ENCODE measurements around the gene STARD8. TPM values are rescaled to one million over a fixed set of nuclear protein-coding genes. Genes with fewer than 3 reads are reported as not detected.

STARD8 gene
- total and polyA plus RNA-seq, 4 donors: 1.9 to 17.9 (median 7.5) TPM

GRCh38 chrX:68692651-68693050 lies 45.2 kb downstream of the STARD8 start:
- intact Hi-C loops (cut with DNase I): no loop called here
- Histone ChIP-seq H3K4me1 (ENCODE audit: control insufficient read depth in 1 of 2, insufficient read depth in 2 of 2, low read length in 2 of 2) (no peaks in the 10 kb centered on the region), H3K27ac (ENCODE audit: low read depth in 1 of 2, low read length in 2 of 2) (no peak overlapping the region), H3K4me3 (ENCODE audit: low read length in 2 of 2) (no peak overlapping the region), H3K27me3 (ENCODE audit: control insufficient read depth in 1 of 2, insufficient read depth in 2 of 2, low read length in 1 of 2) (no peaks in the 10 kb centered on the region), H3K36me3 (ENCODE audit: control insufficient read depth in 1 of 2, insufficient read depth in 2 of 2, low read length in 1 of 2) (no peaks in the 10 kb centered on the region), H3K9me3 (ENCODE audit: control insufficient read depth, low read length) (no peaks in the 10 kb centered on the region)
- 88 to 95% methylated on average over 1 of the region's 1 CpG for WGBS, 2 donors
- DNase-seq (no peak), ATAC-seq (ENCODE audit: low FRiP score) (no peak)

GRCh38 chrX:68693481-68694434 lies 46.3 kb downstream of the STARD8 start:
- no peaks in the 10 kb centered on the region for H3K36me3 ChIP-seq (ENCODE audit: control insufficient read depth in 1 of 2, insufficient read depth in 2 of 2, low read length in 1 of 2)
- WGBS, 2 donors: 4 to 30% methylated on average over 77 to 81 of the region's 81 CpGs

GRCh38 chrX:68694435-68695205 lies 47.2 kb downstream of the STARD8 start:
- no peaks in the 10 kb centered on the region for H3K36me3 ChIP-seq (ENCODE audit: control insufficient read depth in 1 of 2, insufficient read depth in 2 of 2, low read length in 1 of 2)
- intact Hi-C loops (cut with DNase I): no loop called here
- no peaks in the 10 kb centered on the region for H3K27me3 ChIP-seq (ENCODE audit: control insufficient read depth in 1 of 2, insufficient read depth in 2 of 2, low read length in 1 of 2)
- H3K4me1 ChIP-seq (ENCODE audit: control insufficient read depth in 1 of 2, insufficient read depth in 2 of 2, low read length in 2 of 2): no peaks in the 10 kb centered on the region
- DNase-seq: no peak
- no peak overlapping the region for H3K4me3 ChIP-seq (ENCODE audit: low read length in 2 of 2)
- H3K9me3 ChIP-seq (ENCODE audit: control insufficient read depth, low read length): no peaks in the 10 kb centered on the region
- WGBS, 2 donors: 77 to 88% methylated on average over 17 of the region's 17 CpGs
- ATAC-seq (ENCODE audit: low FRiP score): no peak
- no peak overlapping the region for H3K27ac ChIP-seq (ENCODE audit: low read depth in 1 of 2, low read length in 2 of 2)

More at GRCh38 chrX:68693481-68694434, 46.3 kb downstream of the STARD8 start:
- H3K4me1 ChIP-seq (ENCODE audit: control insufficient read depth in 1 of 2, insufficient read depth in 2 of 2, low read length in 2 of 2): no peaks in the 10 kb centered on the region
- H3K27ac ChIP-seq (ENCODE audit: low read depth in 1 of 2, low read length in 2 of 2): no peak overlapping the region
- intact Hi-C loops (cut with DNase I): no loop called here
- peak; percentile 81 for ATAC-seq (ENCODE audit: low FRiP score)
- H3K27me3 ChIP-seq (ENCODE audit: control insufficient read depth in 1 of 2, insufficient read depth in 2 of 2, low read length in 1 of 2): no peaks in the 10 kb centered on the region
- peak; percentile 90 to 91 for DNase-seq
- H3K4me3 ChIP-seq (ENCODE audit: low read length in 2 of 2): peak overlapping the region; percentile 28 to 57
- no peaks in the 10 kb centered on the region for H3K9me3 ChIP-seq (ENCODE audit: control insufficient read depth, low read length)

GRCh38 chrX:68695206-68695845 lies 47.9 kb downstream of the STARD8 start:
- no peaks in the 10 kb centered on the region for H3K36me3 ChIP-seq (ENCODE audit: control insufficient read depth in 1 of 2, insufficient read depth in 2 of 2, low read length in 1 of 2)
- 52 to 72% methylated on average over 5 of the region's 5 CpGs for WGBS, 2 donors
- intact Hi-C loops (cut with DNase I): no loop called here
- H3K27ac ChIP-seq (ENCODE audit: low read depth in 1 of 2, low read length in 2 of 2): no peak overlapping the region
- DNase-seq: no peak
- no peaks in the 10 kb centered on the region for H3K4me1 ChIP-seq (ENCODE audit: control insufficient read depth in 1 of 2, insufficient read depth in 2 of 2, low read length in 2 of 2)
- no peaks in the 10 kb centered on the region for H3K9me3 ChIP-seq (ENCODE audit: control insufficient read depth, low read length)
- no peaks in the 10 kb centered on the region for H3K27me3 ChIP-seq (ENCODE audit: control insufficient read depth in 1 of 2, insufficient read depth in 2 of 2, low read length in 1 of 2)
- no peak for ATAC-seq (ENCODE audit: low FRiP score)
- H3K4me3 ChIP-seq (ENCODE audit: low read length in 2 of 2): no peak overlapping the region

GRCh38 chrX:68696267-68696990 lies 49.0 kb downstream of the STARD8 start:
- intact Hi-C loops (cut with DNase I): no loop called here
- no peaks in the 10 kb centered on the region for H3K4me1 ChIP-seq (ENCODE audit: control insufficient read depth in 1 of 2, insufficient read depth in 2 of 2, low read length in 2 of 2)
- DNase-seq: no peak
- no peaks in the 10 kb centered on the region for H3K9me3 ChIP-seq (ENCODE audit: control insufficient read depth, low read length)
- no peak for ATAC-seq (ENCODE audit: low FRiP score)
- H3K27ac ChIP-seq (ENCODE audit: low read depth in 1 of 2, low read length in 2 of 2): no peak overlapping the region
- no peaks in the 10 kb centered on the region for H3K27me3 ChIP-seq (ENCODE audit: control insufficient read depth in 1 of 2, insufficient read depth in 2 of 2, low read length in 1 of 2)
- no peaks in the 10 kb centered on the region for H3K36me3 ChIP-seq (ENCODE audit: control insufficient read depth in 1 of 2, insufficient read depth in 2 of 2, low read length in 1 of 2)
- no peak overlapping the region for H3K4me3 ChIP-seq (ENCODE audit: low read length in 2 of 2)
- WGBS, 2 donors: 75 to 92% methylated on average over 6 of the region's 6 CpGs

- 64 to 88% methylated on average over 6 of the region's 6 CpGs for whole genome bisulfite sequencing, 2 donors
- Histone ChIP-seq H3K4me1 (ENCODE audit: control insufficient read depth in 1 of 2, insufficient read depth in 2 of 2, low read length in 2 of 2) (no peaks in the 10 kb centered on the region), H3K27me3 (ENCODE audit: control insufficient read depth in 1 of 2, insufficient read depth in 2 of 2, low read length in 1 of 2) (no peaks in the 10 kb centered on the region), H3K36me3 (ENCODE audit: control insufficient read depth in 1 of 2, insufficient read depth in 2 of 2, low read length in 1 of 2) (no peaks in the 10 kb centered on the region), H3K4me3 (ENCODE audit: low read length in 2 of 2) (no peak overlapping the region), H3K9me3 (ENCODE audit: control insufficient read depth, low read length) (no peaks in the 10 kb centered on the region), H3K27ac (ENCODE audit: low read depth in 1 of 2, low read length in 2 of 2) (no peak overlapping the region)
- ATAC-seq (ENCODE audit: low FRiP score) (no peak), DNase-seq (no peak)
- intact Hi-C loops (cut with DNase I): no loop called here
Measured at GRCh38 chrX:68697036-68697435, 49.6 kb downstream of the STARD8 start.

- H3K36me3 ChIP-seq (ENCODE audit: control insufficient read depth in 1 of 2, insufficient read depth in 2 of 2, low read length in 1 of 2): no peaks in the 10 kb centered on the region
- no peak overlapping the region for H3K27ac ChIP-seq (ENCODE audit: low read depth in 1 of 2, low read length in 2 of 2)
- no peaks in the 10 kb centered on the region for H3K27me3 ChIP-seq (ENCODE audit: control insufficient read depth in 1 of 2, insufficient read depth in 2 of 2, low read length in 1 of 2)
- H3K9me3 ChIP-seq (ENCODE audit: control insufficient read depth, low read length): no peaks in the 10 kb centered on the region
- DNase-seq (no peak), ATAC-seq (ENCODE audit: low FRiP score) (no peak)
- intact Hi-C loops (cut with DNase I): no loop called here
- 80 to 93% methylated on average over 6 of the region's 6 CpGs for WGBS, 2 donors
- no peak overlapping the region for H3K4me3 ChIP-seq (ENCODE audit: low read length in 2 of 2)
- H3K4me1 ChIP-seq (ENCODE audit: control insufficient read depth in 1 of 2, insufficient read depth in 2 of 2, low read length in 2 of 2): no peaks in the 10 kb centered on the region
Measured at GRCh38 chrX:68697465-68698125, 50.1 kb downstream of the STARD8 start.

GRCh38 chrX:68698942-68699341 lies 51.5 kb downstream of the STARD8 start:
- WGBS, 2 donors: 88 to 96% methylated on average over 2 of the region's 2 CpGs
- no peaks in the 10 kb centered on the region for H3K36me3 ChIP-seq (ENCODE audit: control insufficient read depth in 1 of 2, insufficient read depth in 2 of 2, low read length in 1 of 2)
- no peaks in the 10 kb centered on the region for H3K4me1 ChIP-seq (ENCODE audit: control insufficient read depth in 1 of 2, insufficient read depth in 2 of 2, low read length in 2 of 2)
- no peak overlapping the region for H3K27ac ChIP-seq (ENCODE audit: low read depth in 1 of 2, low read length in 2 of 2)
- no peaks in the 10 kb centered on the region for H3K27me3 ChIP-seq (ENCODE audit: control insufficient read depth in 1 of 2, insufficient read depth in 2 of 2, low read length in 1 of 2)
- H3K4me3 ChIP-seq (ENCODE audit: low read length in 2 of 2): no peak overlapping the region
- no peaks in the 10 kb centered on the region for H3K9me3 ChIP-seq (ENCODE audit: control insufficient read depth, low read length)
- DNase-seq: no peak
- no peak for ATAC-seq (ENCODE audit: low FRiP score)
- intact Hi-C loops (cut with DNase I): no loop called here
